H9 (cell line): ENCODE results near the gene GRIP2. TPM values are rescaled to one million over a fixed set of nuclear protein-coding genes. Genes with fewer than 3 reads are reported as not detected.

ENCODE experiments used
- DNase-seq: peaks from one replicate; pipeline ENCODE4 v3.0.0-alpha.2; 2017
- H2AFZ ChIP-seq: one replicate; pipeline ENCODE4 v1.6.1; 2013; ENCODE audit warnings: mild to moderate bottlenecking, low read length, control low read depth, moderate library complexity
- H2AK5ac ChIP-seq: 2 replicates; pipeline ENCODE4 v1.6.1; 2013; ENCODE audit warnings: low read length, control low read depth, mixed read lengths; ENCODE audit not compliant: insufficient read length
- H2BK120ac ChIP-seq: one replicate; pipeline ENCODE4 v1.6.1; 2013; ENCODE audit warnings: low read depth, mild to moderate bottlenecking, low read length, control low read depth, inconsistent platforms; ENCODE audit not compliant: poor library complexity, severe bottlenecking
- H2BK12ac ChIP-seq: 2 replicates; pipeline ENCODE4 v1.6.1; 2013; ENCODE audit warnings: low read length, control low read depth, mixed read lengths, low read depth; ENCODE audit not compliant: insufficient read length
- H2BK15ac ChIP-seq: 2 replicates; pipeline ENCODE4 v1.6.1; 2013; ENCODE audit warnings: low read depth, low read length, control low read depth
- H2BK20ac ChIP-seq: one replicate; pipeline ENCODE4 v1.6.1; 2013; ENCODE audit warnings: low read depth, mild to moderate bottlenecking, low read length, control low read depth, inconsistent platforms; ENCODE audit not compliant: poor library complexity, severe bottlenecking
- H2BK5ac ChIP-seq: 2 replicates; pipeline ENCODE4 v1.6.1; 2013; ENCODE audit warnings: low read length, control low read depth, mixed read lengths; ENCODE audit not compliant: insufficient read length
- H3K14ac ChIP-seq: 2 replicates; pipeline ENCODE4 v1.6.1; 2013; ENCODE audit warnings: low read length, control low read depth; ENCODE audit not compliant: insufficient read depth
- H3K18ac ChIP-seq: 2 replicates; pipeline ENCODE4 v1.6.1; 2013; ENCODE audit warnings: low read depth, mild to moderate bottlenecking, mixed read lengths, low read length, control low read depth; ENCODE audit not compliant: insufficient read length
- H3K23ac ChIP-seq: 2 replicates; pipeline ENCODE4 v1.6.1; 2013; ENCODE audit warnings: low read length, control low read depth, mixed read lengths, low read depth; ENCODE audit not compliant: insufficient read length
- H3K23me2 ChIP-seq: 2 replicates; pipeline ENCODE4 v1.6.1; 2013; ENCODE audit warnings: low read depth, mild to moderate bottlenecking, mixed read lengths, low read length, control low read depth; ENCODE audit not compliant: insufficient read length, poor library complexity, severe bottlenecking
- H3K27ac ChIP-seq: 2 replicates; pipeline ENCODE4 v1.5.1; 2013; ENCODE audit warnings: low read length, control low read depth, mixed read lengths, low read depth; ENCODE audit not compliant: insufficient read length
- H3K27me3 ChIP-seq: 2 replicates; pipeline ENCODE4 v1.6.1; 2013; ENCODE audit warnings: low read length, control low read depth, inconsistent platforms; ENCODE audit not compliant: insufficient read depth
- H3K4ac ChIP-seq: 2 replicates; pipeline ENCODE4 v1.6.1; 2013; ENCODE audit warnings: low read depth, mild to moderate bottlenecking, control low read depth, inconsistent platforms, low read length, moderate library complexity
- H3K4me1 ChIP-seq: 2 replicates; pipeline ENCODE4 v1.6.1; 2013; ENCODE audit warnings: low read length, control low read depth, inconsistent platforms; ENCODE audit not compliant: insufficient read depth
- H3K4me2 ChIP-seq: 2 replicates; pipeline ENCODE4 v1.6.1; 2013; ENCODE audit warnings: low read length, control low read depth, mixed read lengths; ENCODE audit not compliant: insufficient read length, insufficient read depth
- H3K56ac ChIP-seq: 2 replicates; pipeline ENCODE4 v1.6.1; 2013; ENCODE audit warnings: low read depth, mild to moderate bottlenecking, mixed read lengths, low read length, control low read depth; ENCODE audit not compliant: insufficient read length
- H3K79me1 ChIP-seq: 2 replicates; pipeline ENCODE4 v1.6.1; 2013; ENCODE audit warnings: low read depth, mild to moderate bottlenecking, moderate library complexity, low read length, control low read depth, inconsistent platforms; ENCODE audit not compliant: insufficient read depth, poor library complexity, severe bottlenecking
- H3K79me2 ChIP-seq: 2 replicates; pipeline ENCODE4 v1.6.1; 2013; ENCODE audit warnings: low read length, control low read depth, inconsistent platforms; ENCODE audit not compliant: insufficient read depth
- H3K9ac ChIP-seq: 2 replicates; pipeline ENCODE4 v1.6.1; 2013; ENCODE audit warnings: low read length, control low read depth, mixed read lengths; ENCODE audit not compliant: insufficient read length; ENCODE audit errors: extremely low read depth
- H3K9me3 ChIP-seq: one replicate; pipeline ENCODE4 v1.6.1; 2013; ENCODE audit warnings: low read depth, low read length, inconsistent platforms; ENCODE audit not compliant: control insufficient read depth
- H3T11ph ChIP-seq: one replicate; pipeline ENCODE4 v1.6.1; 2013; ENCODE audit warnings: mild to moderate bottlenecking, low read length, control low read depth, inconsistent platforms
- H4K20me1 ChIP-seq: one replicate; pipeline ENCODE4 v1.6.1; 2013; ENCODE audit not compliant: control insufficient read depth, insufficient read length, insufficient read depth
- H4K5ac ChIP-seq: 2 replicates; pipeline ENCODE4 v1.6.1; 2013; ENCODE audit warnings: low read depth, mild to moderate bottlenecking, mixed read lengths, low read length, control low read depth; ENCODE audit not compliant: insufficient read length
- H4K8ac ChIP-seq: replicated peaks from 2 replicates; pipeline ENCODE4 v1.6.1; 2013; ENCODE audit warnings: low read length, control low read depth, mixed read lengths, low read depth; ENCODE audit not compliant: insufficient read length
- H4K91ac ChIP-seq: 2 replicates; pipeline ENCODE4 v1.6.1; 2013; ENCODE audit warnings: low read depth, mild to moderate bottlenecking, moderate library complexity, mixed read lengths, low read length, control low read depth; ENCODE audit not compliant: insufficient read length
- H3K27ac Mint-ChIP-seq, 3 experiments: 2 replicates in 2 of 3; 3 replicates in 1 of 3; pipeline ENCODE4 v1.8.0; 2020 to 2021; ENCODE audit warnings: mixed read lengths in 3 of 3, mild to moderate bottlenecking in 1 of 3, moderate library complexity in 1 of 3
- H3K27me3 Mint-ChIP-seq: 2 replicates; pipeline ENCODE4 v1.8.0; 2021; ENCODE audit warnings: low read depth, mild to moderate bottlenecking, moderate library complexity, mixed read lengths
- H3K36me3 Mint-ChIP-seq, 3 experiments: 2 replicates in 2 of 3; 3 replicates in 1 of 3; pipeline ENCODE4 v1.8.0; 2020 to 2021; ENCODE audit warnings: low read depth in 3 of 3, mixed read lengths in 3 of 3; ENCODE audit not compliant: insufficient read depth in 1 of 3
- H3K4me1 Mint-ChIP-seq, 2 experiments: 2 replicates each; pipeline ENCODE4 v1.8.0; 2020; ENCODE audit warnings: mixed read lengths in 2 of 2
- H3K4me3 Mint-ChIP-seq, 2 experiments: 2 replicates in 1 of 2; 3 replicates in 1 of 2; pipeline ENCODE4 v1.8.0; 2020 to 2021; ENCODE audit warnings: mild to moderate bottlenecking in 2 of 2, mixed read lengths in 2 of 2, moderate library complexity in 1 of 2
- H3K9me3 Mint-ChIP-seq, 2 experiments: 2 replicates in 1 of 2; 3 replicates in 1 of 2; pipeline ENCODE4 v1.8.0; 2020; ENCODE audit warnings: mild to moderate bottlenecking in 2 of 2, mixed read lengths in 2 of 2, moderate library complexity in 1 of 2
- WGBS: extraction: QIAGEN DNeasy Blood & Tissue Kit; methylation state at CpG from one replicate; pipeline ENCODE4 v1.1.7; 2013; ENCODE audit warnings: missing lambda C conversion rate, low lambda C conversion rate, mixed read lengths; ENCODE audit not compliant: insufficient read length; ENCODE audit errors: extremely low coverage; 5-methylcytosine and 5-hydroxymethylcytosine counted together
- total RNA-seq: library from RNA; stranded (reverse); gene quantifications from 2 replicates; pipeline ENCODE4 v1.2.1, GENCODE V29; 2021
- TF ChIP-seq, protein P1 (sequence below): fragments of 200-600 bp; sonication (generic); conservative IDR thresholded peaks from 3 replicates; pipeline ENCODE4 v1.8.0; 2021; ENCODE audit warnings: antibody characterized with exemption, mild to moderate bottlenecking

GRIP2 gene
- total RNA-seq, 1 experiment from 2014 or later: 3.1 TPM

DNA sequence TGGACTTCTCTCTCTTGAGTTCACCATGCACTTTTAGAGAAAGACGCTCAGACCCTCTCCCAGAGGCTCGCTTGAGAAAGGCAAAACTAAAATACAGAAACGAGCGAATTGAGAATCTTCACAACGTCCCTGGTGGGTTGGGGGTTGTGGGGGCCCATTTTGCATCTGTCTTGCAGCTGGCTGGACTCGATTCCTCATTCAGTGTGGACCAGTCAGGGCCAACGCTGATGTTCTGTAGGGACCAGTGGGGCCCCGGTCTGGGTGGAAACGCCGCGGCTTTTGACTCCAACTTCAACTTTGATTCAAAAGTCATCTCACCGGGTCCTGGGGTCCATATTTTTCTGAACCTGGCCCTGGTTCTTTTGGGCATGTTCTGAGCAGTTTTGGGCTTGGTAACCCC lies 69.7 kb downstream of the GRIP2 start:
- no peaks in the 10 kb centered on the region for H3K9me3 Mint-ChIP-seq
- Histone ChIP-seq H3K23me2 (no peaks in the 10 kb centered on the region), H3K79me2 (no peaks in the 10 kb centered on the region), H3K23ac (no peak overlapping the region), H3K4me2 (no peak overlapping the region), H2BK12ac (no peak overlapping the region), H2BK15ac (no peak overlapping the region), H4K8ac (no peak overlapping the region), H3K4ac (no peak overlapping the region), H4K91ac (no peak overlapping the region), H2BK5ac (no peak overlapping the region), H3T11ph (no peak overlapping the region), H2AFZ (no peak overlapping the region), H3K14ac (no peak overlapping the region), H2BK20ac (no peak overlapping the region), H3K27ac (no peak overlapping the region), H3K9me3 (no peaks in the 10 kb centered on the region), H3K4me1 (no peaks in the 10 kb centered on the region), H3K79me1 (no peaks in the 10 kb centered on the region), H3K56ac (no peak overlapping the region), H2AK5ac (no peak overlapping the region), H2BK120ac (no peak overlapping the region), H3K18ac (no peak overlapping the region), H4K20me1 (no peaks in the 10 kb centered on the region), H3K27me3 (no peaks in the 10 kb centered on the region), H4K5ac (no peak overlapping the region), H3K9ac (no peak overlapping the region)
- no CpG with 5 or more reads among the region's 12 CpGs for WGBS
- peaks cover 31 to 71% (median 34%) of the 10 kb centered on the region in 3 experiments; a peak in 6 of 7 replicates for H3K36me3 Mint-ChIP-seq
- DNase-seq: no peak
- TF ChIP-seq, protein P1, sequence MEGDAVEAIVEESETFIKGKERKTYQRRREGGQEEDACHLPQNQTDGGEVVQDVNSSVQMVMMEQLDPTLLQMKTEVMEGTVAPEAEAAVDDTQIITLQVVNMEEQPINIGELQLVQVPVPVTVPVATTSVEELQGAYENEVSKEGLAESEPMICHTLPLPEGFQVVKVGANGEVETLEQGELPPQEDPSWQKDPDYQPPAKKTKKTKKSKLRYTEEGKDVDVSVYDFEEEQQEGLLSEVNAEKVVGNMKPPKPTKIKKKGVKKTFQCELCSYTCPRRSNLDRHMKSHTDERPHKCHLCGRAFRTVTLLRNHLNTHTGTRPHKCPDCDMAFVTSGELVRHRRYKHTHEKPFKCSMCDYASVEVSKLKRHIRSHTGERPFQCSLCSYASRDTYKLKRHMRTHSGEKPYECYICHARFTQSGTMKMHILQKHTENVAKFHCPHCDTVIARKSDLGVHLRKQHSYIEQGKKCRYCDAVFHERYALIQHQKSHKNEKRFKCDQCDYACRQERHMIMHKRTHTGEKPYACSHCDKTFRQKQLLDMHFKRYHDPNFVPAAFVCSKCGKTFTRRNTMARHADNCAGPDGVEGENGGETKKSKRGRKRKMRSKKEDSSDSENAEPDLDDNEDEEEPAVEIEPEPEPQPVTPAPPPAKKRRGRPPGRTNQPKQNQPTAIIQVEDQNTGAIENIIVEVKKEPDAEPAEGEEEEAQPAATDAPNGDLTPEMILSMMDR: no peak
- H3K4me3 Mint-ChIP-seq: no peak overlapping the region
- no peaks in the 10 kb centered on the region for H3K27me3 Mint-ChIP-seq
- H3K4me1 Mint-ChIP-seq: peaks cover 4 to 8% of the 10 kb centered on the region in 2 experiments
- H3K27ac Mint-ChIP-seq: 0 out of 7 replicates have a peak overlapping the region, but pooled peaks of 1 of the 3 experiments have one; percentile 31
